GM18502 (cell line): ENCODE results near the gene PDGFRB.

Source experiments
- ATAC-seq: cut with Tn5 transposase; IDR thresholded peaks from one replicate; pipeline ENCODE4 v1.9.1; 2021; ENCODE audit warnings: mild to moderate bottlenecking; ENCODE audit not compliant: unreplicated experiment, poor library complexity

The PDGFRB gene

GRCh38 chr5:150120617-150121447, 34.8 kb downstream of the PDGFRB start:
- no peak for ATAC-seq

- no peak for ATAC-seq
Observed at GRCh38 chr5:150120062-150120441, 35.6 kb downstream of the PDGFRB start.

GRCh38 chr5:150119421-150120061, 36.1 kb downstream of the PDGFRB start:
- ATAC-seq: no peak

GRCh38 chr5:150118561-150119229, 37.0 kb downstream of the PDGFRB start:
- ATAC-seq: no peak

GRCh38 chr5:150117945-150118560, 37.6 kb downstream of the PDGFRB start:
- ATAC-seq: no peak

- ATAC-seq: no peak
Observed at GRCh38 chr5:150116667-150117400, 38.8 kb downstream of the PDGFRB start.

GRCh38 chr5:150114773-150115408, 40.8 kb downstream of the PDGFRB start:
- ATAC-seq: no peak

- ATAC-seq: no peak
Observed at GRCh38 chr5:150114102-150114641, 41.5 kb downstream of the PDGFRB start.

- ATAC-seq: no peak
Observed at GRCh38 chr5:150113047-150113744, 42.4 kb downstream of the PDGFRB start.

- no peak for ATAC-seq
Observed at GRCh38 chr5:150112201-150113046, 43.2 kb downstream of the PDGFRB start.

- ATAC-seq: no peak
Observed at GRCh38 chr5:150111122-150111521, 44.5 kb downstream of the PDGFRB start.

- ATAC-seq: no peak
Observed at GRCh38 chr5:150109921-150110320, 45.7 kb downstream of the PDGFRB start.

- ATAC-seq: no peak
Observed at GRCh38 chr5:150108711-150109514, 46.7 kb downstream of the PDGFRB start.

- no peak for ATAC-seq
Observed at GRCh38 chr5:150107909-150108447, 47.7 kb downstream of the PDGFRB start.

- ATAC-seq: no peak
Observed at GRCh38 chr5:150106674-150107426, 48.8 kb downstream of the PDGFRB start.

GRCh38 chr5:150105928-150106615, 49.6 kb downstream of the PDGFRB start:
- ATAC-seq: no peak
